DND-41 (cell line): ENCODE results near the gene ZNF557.

ENCODE experiments used
- CTCF ChIP-seq: IDR thresholded peaks from 2 replicates; pipeline ENCODE4 v1.5.1; 2012; ENCODE audit warnings: borderline replicate concordance, low read length, moderate library complexity, mild to moderate bottlenecking; ENCODE audit not compliant: poor library complexity, severe bottlenecking; ENCODE audit errors: extremely low read depth
- EZH2 ChIP-seq: IDR thresholded peaks from 3 replicates; pipeline ENCODE4 v1.6.1; 2012; ENCODE audit warnings: borderline replicate concordance, low read depth, mild to moderate bottlenecking, moderate library complexity, low read length, inconsistent platforms; ENCODE audit not compliant: severe bottlenecking

GRCh38 chr19:7137120-7137519 is 67.6 kb downstream of the ZNF557 start:
- TF ChIP-seq CTCF (no peak), EZH2 (no peak)
